ENCODE data around the gene CD7. TPM values are rescaled to one million over a fixed set of nuclear protein-coding genes. Genes with fewer than 3 reads are reported as not detected.

Gene CD7
- total and polyA plus RNA-seq, 2 donors (not counting 3 experiments of a cell fraction or from before 2014, with no cell fraction given) = not detected

DNA sequence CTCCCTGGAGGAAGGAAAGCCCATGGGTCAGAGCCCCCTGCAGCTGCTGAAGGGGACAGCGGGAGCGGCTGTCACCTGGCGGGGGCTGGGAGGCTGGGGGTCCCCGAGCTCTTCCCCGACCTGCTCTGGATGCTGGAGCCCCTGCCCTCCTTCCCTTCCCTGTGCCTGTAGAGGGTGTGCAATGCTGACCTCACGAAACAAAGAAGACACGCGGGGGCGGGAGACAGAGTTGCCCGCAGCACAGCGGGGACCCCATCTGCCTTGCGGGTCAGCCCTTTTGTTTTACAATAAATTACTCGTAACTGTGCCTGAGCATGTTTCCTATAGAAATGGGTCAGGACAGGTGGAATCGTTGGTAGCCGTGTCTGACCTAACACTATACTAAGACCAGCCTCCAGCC, 9.9 kb upstream of the CD7 start:
- H3K9me3 ChIP-seq (replicated peaks; ENCODE audit: control insufficient read depth, insufficient read depth, low read length) = no peaks in the 10 kb centered on the region
- H3K27me3 ChIP-seq (ENCODE audit: control insufficient read depth in 2 of 2, insufficient read depth in 2 of 2, low read length in 2 of 2) = no peaks in the 10 kb centered on the region
- H3K27ac ChIP-seq (ENCODE audit: insufficient read depth, low read depth, low read length) = no peak overlapping the region
- intact Hi-C loops (cut with micrococcal nuclease) = no loop called here
- H3K4me3 ChIP-seq (replicated peaks in 1 of 3; ENCODE audit: insufficient read depth in 1 of 3, low read depth in 1 of 3, low read length in 3 of 3) = no peak overlapping the region
- POLR2A ChIA-PET = no interaction called here
- no peak overlapping the region for H3K9ac ChIP-seq (replicated peaks; ENCODE audit: extremely low read depth, insufficient read depth, low read length)
- DNase-seq (ENCODE audit: low read depth, low spot score) (no peak), FAIRE-seq (no peak)
- no peaks in the 10 kb centered on the region for H3K9me1 ChIP-seq (replicated peaks; ENCODE audit: control insufficient read depth, extremely low read depth, insufficient read depth, low read length)
- CTCF ChIA-PET = no interaction called here
- no TSS peak for BruUV-seq (replicated peaks)
- no peak overlapping the region for H3K4me2 ChIP-seq (ENCODE audit: insufficient read depth, low read length)
- no peaks in the 10 kb centered on the region for H4K20me1 ChIP-seq (replicated peaks; ENCODE audit: control insufficient read depth, extremely low read depth, insufficient read depth, low read length)
- TF ChIP-seq MYC (IDR thresholded peaks at IDR 0.05; ENCODE audit: low read depth, low read length) (no peak), GATA2 (IDR thresholded peaks at IDR 0.05; ENCODE audit: insufficient read depth, insufficient read length, low read depth, low read length) (no peak), FOS (IDR thresholded peaks at IDR 0.05; ENCODE audit: borderline replicate concordance, insufficient read depth, low read length) (no peak), CTCF (IDR thresholded peaks at IDR 0.05; ENCODE audit: extremely low read depth in 1 of 2, insufficient read depth in 1 of 2, low read depth in 1 of 2, low read length in 2 of 2) (no peak), JUN (IDR thresholded peaks at IDR 0.05; ENCODE audit: borderline replicate concordance, insufficient read depth, insufficient read length, low read depth) (no peak), POLR2AphosphoS5 (IDR thresholded peaks at IDR 0.05; ENCODE audit: insufficient read depth, low read depth, low read length) (no peak), POLR2A (IDR thresholded peaks at IDR 0.05; ENCODE audit: low read depth, low read length) (no peak), EZH2 (IDR thresholded peaks at IDR 0.05; ENCODE audit: borderline replicate concordance, low read depth, low read length, severe bottlenecking) (no peak)
- TF ChIP-seq, protein P1, sequence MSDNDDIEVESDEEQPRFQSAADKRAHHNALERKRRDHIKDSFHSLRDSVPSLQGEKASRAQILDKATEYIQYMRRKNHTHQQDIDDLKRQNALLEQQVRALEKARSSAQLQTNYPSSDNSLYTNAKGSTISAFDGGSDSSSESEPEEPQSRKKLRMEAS (IDR thresholded peaks at IDR 0.05; ENCODE audit: insufficient read depth, insufficient read length) = no peak
- no peaks in the 10 kb centered on the region for H3K4me1 ChIP-seq (ENCODE audit: control insufficient read depth, extremely low read depth, insufficient read depth, low read length)
- no peak overlapping the region for H2AFZ ChIP-seq (ENCODE audit: low read depth, low read length)
- no peaks in the 10 kb centered on the region for H3K36me3 ChIP-seq (ENCODE audit: control insufficient read depth in 2 of 2, extremely low read depth in 1 of 2, insufficient read depth in 2 of 2, low read length in 2 of 2)
- dilution Hi-C loops (cut with MboI; ENCODE audit: extremely low pct_ligation_motif_present, low sequenced_read_pairs) = no loop called here
- no peaks in the 10 kb centered on the region for H3K79me2 ChIP-seq (ENCODE audit: control insufficient read depth, insufficient read depth, low read length)

Data from endothelial cell of umbilical vein (primary cell).